GDM1 (cell line): ENCODE data around the gene ADAMTS17.
"Not testable (repeated sequence)": the region's sequence is repeated elsewhere in the genome, so short reads cannot be mapped to it uniquely, and the experiment has no call there.

ENCODE experiments used
- DNase-seq: peaks from one replicate; lab custom pipeline; 2025; lab: John Stamatoyannopoulos, UW

ADAMTS17 gene

DNA sequence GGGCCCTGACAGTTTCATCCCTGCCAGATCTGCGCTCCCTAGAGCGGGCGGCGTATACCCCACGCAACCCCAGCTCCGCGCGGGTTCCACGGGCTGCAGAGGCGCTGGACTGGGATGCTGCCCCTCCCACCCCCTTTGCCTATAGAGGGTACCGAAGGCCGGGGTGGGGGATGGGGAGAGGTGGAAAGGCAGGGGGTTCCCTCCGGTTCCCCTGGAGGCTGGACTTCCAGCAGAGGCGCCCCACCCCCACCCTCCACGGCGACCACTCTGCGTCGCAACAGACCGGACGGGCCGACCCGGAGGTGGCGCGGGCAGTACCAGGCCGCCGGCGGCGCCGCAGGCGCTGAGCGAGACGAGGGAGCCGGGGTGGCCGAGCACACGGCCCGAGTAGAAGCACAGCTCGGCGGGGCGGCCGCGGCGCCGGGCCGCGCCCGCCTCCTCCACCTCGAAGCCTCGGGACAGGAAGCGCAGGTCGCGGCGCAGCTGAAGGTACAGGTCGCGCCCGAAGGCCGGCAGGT lies 995 bp downstream of the ADAMTS17 start:
- no peak for DNase-seq

DNA sequence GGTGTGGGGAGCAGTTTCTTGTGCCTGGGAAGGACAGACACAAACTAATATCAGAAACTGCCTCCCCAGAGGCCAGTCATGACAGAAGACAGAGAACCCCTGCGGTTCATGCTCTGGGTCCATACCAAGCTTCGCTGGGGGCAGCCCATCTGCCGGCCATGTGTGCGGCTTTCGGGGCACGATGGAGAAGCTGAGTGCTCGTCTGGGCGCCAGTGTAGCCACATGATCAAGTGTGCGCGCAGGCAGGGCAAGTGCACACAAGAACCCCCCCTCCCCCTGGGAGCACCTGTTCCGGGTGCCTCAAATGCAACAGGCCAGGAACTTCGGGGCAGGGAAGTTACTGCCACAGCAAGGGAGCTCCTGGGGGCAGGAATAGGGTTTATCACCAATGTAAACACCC lies 1.8 kb downstream of the ADAMTS17 start:
- DNase-seq: no peak

DNA sequence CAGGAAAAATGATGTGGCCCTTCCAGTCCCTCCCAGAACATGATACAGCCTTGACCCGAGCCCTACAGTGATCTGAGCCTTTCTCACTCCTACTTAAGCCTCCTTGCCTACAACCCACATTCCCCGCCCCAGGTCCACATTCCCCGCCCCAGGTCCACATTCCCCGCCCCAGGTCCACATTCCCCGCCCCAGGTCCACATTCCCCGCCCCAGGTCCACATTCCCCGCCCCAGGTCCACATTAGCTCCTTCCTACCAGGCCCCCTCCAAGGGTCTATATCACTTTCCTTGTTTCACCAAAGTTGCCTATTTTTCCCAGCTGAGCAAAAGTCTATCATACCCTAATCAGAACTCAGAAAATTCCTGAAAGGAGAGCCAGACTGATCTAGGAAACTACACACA lies 2.3 kb downstream of the ADAMTS17 start:
- DNase-seq: not testable (repeated sequence)

DNA sequence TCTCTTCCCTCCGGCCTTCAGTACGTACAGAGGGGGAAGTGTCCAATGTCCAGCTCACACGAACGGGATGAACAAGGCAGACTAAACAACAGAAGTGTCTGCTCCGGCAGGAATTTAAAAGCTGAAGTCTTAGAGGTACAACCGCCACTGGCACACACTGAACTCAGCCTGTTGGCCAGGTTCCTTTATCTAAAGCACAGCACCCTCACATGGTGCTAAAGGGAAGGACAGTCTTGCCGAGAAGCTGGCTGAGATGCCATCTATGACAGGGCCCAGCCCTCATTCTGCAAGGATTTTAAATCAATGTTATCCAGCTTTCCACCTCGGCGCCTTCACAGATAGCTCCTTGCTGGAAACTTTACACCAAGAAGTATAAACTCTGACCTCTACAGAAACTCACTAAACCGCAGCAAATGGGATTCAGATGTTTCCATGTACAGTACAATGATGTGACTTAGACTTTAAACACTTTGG lies 2.8 kb downstream of the ADAMTS17 start:
- peak; percentile 38 for DNase-seq

DNA sequence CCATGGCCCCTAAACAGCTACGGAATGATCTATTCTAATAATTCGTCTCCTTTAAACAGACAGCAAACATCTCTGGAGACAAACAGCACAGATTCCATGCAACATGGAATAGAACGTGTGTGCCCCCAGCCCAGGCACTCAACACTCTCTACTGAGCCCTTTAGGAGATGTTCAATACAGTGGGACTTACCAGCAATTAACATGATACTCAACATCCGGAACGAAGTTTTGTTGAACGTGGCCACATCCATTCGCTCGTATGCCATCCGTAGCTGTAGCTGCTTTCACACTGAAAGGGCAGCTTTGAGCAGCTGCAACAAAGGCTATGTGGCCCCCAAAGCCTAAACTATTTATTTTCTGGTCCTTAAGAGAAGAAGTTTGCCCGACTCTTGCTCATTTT lies 3.5 kb downstream of the ADAMTS17 start:
- no peak for DNase-seq

DNA sequence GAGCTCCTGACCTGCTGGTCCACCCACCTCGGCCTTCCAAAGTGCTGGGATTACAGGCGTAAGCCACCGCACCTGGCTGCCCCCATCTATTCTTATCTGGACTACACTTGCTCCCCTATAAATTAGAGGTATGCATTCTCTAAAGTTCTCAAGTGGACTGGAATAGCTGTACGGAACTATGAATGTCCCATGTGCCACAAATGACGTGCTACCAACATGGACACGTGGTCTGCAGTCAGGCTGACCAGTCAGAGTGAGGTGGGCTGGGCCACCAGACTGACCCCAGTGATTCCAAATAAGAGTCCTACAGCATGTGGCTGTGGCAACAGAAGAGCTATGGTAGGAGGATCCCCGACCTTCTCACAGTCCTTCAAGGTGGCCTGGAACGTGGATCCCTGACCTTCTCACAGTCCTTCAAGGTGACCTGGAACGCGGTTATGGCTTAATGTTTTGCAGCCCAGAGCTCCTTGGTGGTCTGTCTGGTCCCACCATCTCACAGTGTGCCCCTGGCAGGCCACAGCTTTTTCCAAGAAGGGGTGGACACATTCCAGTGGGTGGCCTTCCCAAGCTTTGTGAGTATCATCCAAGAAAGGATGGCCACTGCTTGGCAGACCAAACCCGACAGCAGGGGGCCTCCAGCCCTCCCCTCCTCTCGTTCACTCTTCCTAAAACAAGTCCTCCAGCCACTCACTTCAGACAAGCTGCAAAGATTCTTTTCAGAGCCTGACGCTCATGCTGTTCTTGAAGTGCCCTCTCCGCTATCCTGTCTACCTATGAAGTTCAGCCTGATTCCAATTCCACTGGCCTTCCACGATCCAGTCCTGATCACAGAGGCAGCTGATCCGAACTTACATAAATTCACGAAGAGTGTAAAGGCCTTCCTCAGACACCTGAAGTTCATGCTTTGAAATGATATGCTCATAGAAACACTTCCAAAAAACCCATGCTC lies 4.4 kb downstream of the ADAMTS17 start:
- DNase-seq: no peak

DNA sequence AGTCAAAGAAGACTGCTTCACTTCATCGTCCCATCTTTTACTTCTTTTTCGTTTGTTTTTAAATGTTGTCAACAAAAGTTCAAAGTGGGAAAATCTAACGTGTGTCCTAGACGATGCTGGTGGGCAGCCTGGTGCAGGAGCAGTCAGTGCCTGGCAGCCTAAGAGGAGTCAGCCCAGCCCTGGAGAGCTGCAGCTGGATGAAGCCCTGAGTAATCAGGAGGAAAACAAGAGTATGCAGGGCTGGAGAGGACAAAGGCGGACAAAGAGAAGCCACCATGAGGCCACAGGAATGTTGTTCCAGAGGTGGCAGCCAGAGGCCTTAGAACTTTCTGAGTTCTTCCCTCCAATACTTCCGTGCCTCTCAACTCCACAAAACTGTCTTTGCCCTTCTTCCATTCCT lies 5.7 kb downstream of the ADAMTS17 start:
- no peak for DNase-seq

- DNase-seq: no peak
These were observed 6.3 kb downstream of the ADAMTS17 start for GRCh38 chr15:100335335-100335999.

DNA sequence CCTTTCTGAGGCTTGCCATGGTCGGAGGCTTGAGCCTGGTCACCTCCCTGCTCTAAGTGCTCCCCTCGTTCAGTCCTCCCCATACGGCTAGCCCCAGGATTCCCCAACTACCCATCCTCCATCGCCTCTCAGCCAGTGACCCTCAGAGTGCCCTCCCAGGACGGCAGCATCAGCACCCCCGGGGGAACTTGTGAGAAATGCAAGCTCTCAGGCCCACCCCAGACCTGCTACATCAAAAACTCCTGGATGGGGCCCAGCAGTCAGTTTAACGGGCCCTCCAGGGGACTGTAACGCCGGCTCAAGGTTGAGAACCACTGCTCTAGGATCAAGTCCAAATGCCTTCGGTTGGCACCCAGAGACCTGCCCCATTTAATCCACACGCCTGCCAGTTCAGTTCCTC lies 6.9 kb downstream of the ADAMTS17 start:
- DNase-seq: no peak

DNA sequence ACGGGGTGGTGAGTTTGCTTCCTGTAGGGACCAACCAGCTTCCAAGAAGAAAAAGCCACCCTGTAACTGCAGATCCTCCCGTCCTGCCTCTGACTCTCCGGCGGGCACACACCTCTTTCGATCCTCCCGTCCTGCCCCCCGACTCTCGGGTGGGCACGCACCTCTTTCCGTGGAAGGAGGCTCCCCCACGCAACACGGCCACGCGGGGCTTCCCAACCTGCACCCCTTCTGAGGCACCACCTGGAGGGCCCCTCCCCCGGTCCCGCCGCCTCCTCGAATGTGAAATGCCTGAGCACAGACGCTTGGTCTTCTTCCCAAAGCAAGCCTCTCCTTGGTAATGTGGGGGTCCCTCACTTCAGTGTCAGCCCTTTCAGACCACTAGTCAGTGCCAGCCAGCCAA lies 7.3 kb downstream of the ADAMTS17 start:
- DNase-seq: no peak

GRCh38 chr15:100334015-100334414 lies 7.8 kb downstream of the ADAMTS17 start:
- no peak for DNase-seq

- no peak for DNase-seq
These were observed 8.5 kb downstream of the ADAMTS17 start for GRCh38 chr15:100333236-100333635.

GRCh38 chr15:100332721-100333120 lies 9.1 kb downstream of the ADAMTS17 start:
- DNase-seq: no peak

DNA sequence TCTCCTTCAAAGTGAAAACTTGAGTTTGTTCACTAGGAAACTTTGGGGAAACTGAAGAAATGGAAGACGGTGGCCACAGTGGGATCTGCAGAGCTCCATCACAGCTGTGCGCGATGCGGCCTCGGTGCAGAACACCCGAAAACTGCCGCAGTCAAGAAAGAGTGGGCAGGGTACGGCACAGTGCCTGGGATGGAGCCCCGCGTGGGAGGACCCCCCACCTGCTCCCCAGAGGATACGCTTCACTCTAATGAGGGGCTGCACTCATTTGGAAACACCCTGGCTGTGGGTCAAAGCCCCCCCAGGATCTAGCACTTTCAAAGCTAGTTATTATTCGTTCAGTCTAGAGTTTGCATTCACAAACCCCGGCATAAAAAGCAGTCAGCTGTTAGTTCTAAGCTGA lies 9.5 kb downstream of the ADAMTS17 start:
- DNase-seq: no peak

- no peak for DNase-seq
These were observed 11.1 kb downstream of the ADAMTS17 start for GRCh38 chr15:100330629-100331215.

DNA sequence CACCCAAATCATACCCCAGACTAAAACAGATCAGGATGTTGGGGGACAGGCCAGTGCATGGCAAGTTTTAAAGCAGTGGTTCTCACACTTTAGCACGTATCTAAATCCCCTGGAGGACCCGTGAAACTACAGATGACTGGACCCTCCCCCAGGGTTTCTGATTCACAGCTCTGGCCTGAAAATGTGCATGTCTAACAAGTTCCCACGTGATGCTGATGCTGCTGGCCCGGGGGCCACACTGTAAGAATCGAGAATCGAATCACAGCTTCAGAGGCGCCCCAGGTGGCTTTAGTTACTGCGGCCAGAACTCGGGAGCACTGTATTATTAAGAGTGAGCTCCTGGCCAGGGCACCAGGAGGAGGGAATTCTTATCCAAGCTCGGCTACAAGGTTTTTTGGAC lies 11.6 kb downstream of the ADAMTS17 start:
- no peak for DNase-seq

DNA sequence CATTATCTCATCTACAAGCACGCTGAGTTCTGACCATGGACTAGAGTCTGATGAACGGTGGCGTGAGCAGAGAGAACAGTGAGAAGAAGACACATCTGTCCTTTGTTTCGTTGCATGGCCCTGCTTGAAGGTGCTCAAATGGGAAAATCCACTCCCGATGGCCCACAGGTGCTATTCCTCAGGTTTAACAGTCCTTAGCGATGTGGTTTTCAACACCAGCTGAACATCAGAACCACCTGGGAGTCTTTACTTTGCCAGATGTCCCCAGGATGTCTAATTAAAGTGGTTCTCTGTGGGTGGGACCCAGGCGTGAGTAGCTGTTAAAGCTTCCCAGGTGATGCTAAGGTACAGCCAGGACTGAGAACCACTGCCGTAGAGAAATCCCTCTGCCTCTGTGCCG lies 13.0 kb downstream of the ADAMTS17 start:
- DNase-seq: no peak

DNA sequence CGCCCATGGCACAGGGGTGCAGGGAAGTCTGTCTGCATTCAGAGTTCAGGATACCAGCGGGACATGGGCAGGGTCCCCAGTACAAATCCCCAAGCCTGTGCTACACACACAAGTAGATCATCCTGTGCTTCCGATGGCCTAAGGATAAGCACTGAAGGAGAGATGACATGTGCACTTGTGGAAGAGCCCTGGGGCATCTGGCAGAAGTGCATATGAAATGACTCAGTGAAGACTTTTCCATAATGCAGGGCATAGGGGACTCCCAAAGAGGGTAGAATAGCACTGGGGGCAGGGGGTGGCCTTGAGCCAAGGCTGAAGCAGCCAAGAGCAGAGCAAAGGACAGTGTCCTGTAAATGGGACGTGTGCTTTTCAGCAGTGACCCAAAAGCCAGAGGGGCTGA lies 22.9 kb downstream of the ADAMTS17 start:
- DNase-seq: no peak

GRCh38 chr15:100314809-100315400 lies 26.9 kb downstream of the ADAMTS17 start:
- no peak for DNase-seq

DNA sequence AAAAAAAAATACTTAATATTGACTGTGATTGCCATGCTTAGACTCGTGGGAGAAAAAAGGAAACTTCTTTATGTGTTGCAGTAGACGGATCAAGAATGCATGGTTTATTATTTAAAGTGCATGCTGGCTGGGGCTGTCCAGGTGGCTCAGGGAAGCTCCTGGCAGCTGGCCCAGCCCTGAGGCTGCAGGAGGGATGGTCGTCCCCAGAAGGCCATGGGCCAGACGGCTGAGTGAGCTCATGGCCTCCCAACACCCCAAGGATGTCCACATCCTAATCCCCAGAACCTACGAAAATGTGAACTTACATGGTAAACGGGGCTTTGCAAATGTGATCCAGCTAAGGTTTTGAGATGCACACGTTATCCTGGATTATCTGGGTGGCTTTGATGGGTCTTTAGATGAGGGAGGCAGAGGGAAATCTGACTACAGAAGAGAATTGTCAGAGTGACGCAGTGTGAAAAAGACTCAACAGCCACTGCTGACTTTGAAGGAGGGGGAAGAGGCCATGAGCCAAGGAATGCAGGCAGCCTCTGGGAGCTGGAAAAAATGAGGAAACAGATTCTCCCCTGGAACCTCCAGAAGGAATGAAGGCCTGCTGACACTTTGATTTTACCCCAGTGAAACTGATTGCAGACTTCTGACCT lies 29.8 kb downstream of the ADAMTS17 start:
- no peak for DNase-seq

DNA sequence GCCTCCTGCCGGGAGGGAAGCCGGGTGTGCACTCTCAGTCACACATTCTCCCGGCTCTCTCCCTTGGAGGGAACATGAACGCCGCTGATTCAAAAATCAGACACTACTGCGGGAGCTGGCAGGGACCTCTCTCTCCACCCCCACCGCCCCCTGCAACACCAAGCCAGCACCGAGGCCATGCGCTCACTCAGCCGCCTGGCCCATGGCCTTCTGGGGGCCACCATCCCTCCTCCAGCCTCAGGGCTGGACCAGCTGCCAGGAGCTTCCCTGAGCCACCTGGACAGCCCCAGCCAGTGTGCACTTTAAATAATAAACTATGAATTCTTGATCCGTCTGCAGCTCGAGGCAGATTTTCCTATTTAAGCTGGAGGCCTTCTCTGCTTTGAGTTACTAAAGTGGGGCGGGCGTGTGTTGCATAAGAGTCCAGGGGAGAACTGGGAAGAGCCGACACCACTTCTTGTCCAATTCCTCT lies 30.6 kb downstream of the ADAMTS17 start:
- no peak for DNase-seq
